GM21367 (cell line): ENCODE results near the gene C1orf21.
"Not testable (repeated sequence)": the region's sequence is repeated elsewhere in the genome, so short reads cannot be mapped to it uniquely, and the experiment has no call there.

ENCODE experiments used
- ATAC-seq: cut with Tn5 transposase; IDR thresholded peaks from one replicate; pipeline ENCODE4 v1.9.1; 2021; ENCODE audit not compliant: unreplicated experiment

Gene C1orf21

DNA sequence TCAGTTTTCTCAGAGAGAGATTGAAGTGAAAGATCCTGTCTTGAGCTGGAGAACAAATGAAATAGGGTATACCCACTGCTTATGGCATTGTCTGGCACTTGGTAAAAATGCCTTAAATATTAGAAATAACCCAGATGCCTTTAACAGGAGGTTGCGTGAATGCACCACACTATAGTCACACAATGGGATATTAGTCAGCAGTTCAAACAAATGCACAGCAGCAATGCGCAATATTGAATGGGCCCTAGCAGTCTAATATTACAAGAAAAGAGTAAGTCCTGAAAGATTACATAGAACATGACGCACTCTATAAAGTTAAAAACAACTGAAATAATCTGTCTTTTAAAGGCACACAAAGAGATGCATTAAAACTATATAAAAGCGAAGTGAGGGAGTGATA, 206.8 kb downstream of the C1orf21 start:
- ATAC-seq, result no peak

DNA sequence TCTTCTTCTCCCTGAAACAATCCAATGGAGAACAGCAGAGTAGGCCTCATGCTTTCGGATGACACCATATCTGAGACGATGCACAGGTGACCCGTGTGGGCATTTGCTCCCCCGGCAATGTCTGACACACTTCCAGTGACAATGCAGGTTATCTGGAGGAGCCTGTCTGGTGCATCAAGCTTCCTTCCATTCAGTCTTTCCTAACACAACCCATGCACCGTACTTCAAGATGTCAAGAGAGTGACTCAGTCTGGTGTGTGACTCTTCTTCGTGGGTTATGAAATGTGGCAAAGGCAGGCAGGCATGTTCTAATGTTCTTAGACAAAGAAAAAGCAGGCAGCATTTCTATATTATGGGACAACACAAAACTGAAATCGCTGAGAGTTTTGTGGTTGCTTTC, 208.8 kb downstream of the C1orf21 start:
- ATAC-seq, result no peak

DNA sequence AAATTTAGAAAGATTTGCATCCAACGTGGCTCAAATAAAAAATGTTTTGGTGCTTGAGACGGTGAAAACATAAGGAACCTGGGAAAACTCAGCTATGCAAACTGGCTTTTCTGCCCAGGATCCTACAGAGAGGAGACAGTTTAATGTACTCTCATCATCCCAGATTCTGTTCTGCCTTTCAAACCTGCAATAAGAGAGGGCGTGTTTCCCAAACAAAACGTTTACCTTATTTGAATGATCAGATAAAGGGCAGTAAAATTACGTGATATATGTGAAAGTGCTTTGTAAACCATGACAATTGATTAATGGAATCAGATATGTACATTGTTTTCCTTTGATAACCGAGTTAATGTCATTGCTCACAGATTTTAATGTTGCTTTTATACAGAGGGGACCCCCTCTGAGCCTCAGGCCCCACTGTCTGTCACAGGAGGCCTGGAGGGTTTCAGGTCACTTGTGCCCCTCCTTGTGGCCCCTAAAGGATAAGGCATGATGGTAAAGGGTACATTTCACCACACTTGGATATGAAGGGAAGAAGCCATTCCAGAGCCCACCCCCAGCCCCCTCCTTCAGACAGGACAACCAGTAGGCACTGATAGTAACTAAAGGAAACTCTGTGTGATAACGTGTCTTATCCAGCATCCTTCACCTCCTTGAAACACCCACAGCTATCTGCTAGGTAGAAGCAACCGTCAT, 210.3 kb downstream of the C1orf21 start:
- ATAC-seq, result no peak

DNA sequence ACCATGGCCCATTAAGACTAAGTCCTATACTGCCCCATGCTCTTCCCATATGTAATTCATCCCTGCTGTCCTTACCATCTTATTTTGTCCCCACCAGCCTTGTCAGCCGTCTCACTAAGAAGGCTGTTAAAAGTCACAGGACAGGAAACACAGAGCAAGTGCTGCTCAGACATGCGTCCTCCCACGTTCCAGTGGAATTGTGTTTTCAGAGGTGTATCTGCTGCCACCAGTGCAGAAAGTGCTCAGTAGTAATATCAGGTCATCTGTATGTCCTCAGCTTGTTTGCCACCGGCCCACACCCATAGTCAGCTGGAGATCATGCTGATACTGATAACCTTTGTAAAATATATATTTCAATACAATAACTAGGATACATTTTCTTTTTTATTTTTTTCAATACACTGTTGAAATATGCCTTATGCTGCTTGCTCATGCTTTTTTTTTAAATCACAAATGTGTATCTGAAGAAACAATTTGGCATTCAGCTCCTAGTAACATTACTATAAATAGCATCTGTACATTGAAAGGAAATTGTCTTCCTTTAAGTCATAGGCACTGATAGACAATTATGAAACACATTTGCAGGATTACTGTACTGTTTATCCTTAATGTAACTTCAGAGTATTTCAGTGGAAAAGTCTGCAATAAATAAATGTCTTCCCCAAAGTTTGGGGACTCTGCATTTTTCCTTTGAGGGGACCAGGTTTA, 211.0 kb downstream of the C1orf21 start:
- no peak for ATAC-seq

DNA sequence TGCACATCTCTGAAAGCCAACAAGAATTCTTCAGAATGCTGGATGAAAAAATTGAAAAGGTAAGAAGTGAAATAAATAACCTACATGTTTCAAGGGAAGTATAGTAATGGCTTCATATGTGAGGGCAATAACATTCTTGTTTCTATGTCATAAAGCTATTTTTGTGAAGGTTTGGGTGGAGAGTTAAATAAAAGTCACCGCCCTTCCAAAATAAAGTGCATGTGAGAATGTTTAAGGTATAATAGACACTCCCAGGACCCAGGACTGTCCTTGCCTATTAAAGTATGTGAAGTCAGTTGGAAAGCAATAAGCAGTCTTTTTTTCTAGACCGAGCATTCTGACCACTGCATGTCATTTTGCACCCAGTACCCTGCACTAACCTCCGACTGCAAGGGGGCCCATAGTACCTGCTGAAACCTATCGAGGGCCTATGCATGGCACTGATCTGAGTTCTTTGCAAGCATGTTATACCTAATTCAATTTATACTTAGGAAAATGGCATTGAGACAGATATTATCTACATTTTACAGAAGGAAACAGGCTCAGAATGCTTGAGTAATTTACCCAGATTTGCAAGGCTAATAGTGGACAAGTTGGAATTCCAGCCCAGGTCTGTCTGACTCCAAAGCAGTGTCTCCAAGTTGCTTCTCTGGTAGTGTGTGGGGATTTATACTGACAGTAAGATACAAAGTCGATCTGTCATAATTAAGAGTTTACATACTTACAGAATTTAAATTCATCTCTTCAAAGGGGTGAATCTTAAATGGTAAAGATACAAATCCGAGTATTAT, 211.8 kb downstream of the C1orf21 start:
- no peak for ATAC-seq

DNA sequence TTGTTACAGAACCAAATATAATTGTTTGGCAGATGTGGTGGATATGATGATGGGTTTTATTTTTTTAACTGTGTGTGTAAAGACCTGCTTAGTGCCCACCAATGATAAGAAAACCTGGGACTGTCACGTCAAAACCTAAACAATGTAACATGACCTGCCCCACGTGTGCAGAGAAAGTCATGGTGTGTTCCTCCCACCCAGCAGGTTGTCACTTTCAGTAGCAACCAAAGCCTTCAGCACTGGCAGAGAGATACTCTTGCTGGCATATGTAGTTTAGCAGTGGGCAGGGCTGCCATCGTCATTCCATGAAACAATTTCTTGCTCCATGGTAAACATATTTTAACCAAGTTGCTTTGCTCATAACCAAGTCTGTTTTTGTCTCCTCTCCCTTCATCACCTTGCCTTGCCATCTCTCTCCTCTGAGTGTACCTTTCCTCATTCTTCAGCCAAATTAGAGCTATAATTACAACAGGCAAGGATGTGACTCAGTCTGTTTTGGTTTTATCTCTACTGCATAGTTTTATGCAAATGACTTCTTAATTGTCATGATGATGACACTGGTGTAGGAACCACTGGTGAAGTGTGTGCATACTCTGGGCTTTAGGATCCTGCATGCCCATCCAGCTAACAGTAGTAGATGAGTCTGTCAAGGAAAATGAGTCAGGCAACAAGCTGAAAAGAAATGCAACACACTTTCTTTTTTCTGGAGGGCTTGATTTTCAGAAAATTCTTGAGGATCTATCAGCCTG, 217.5 kb downstream of the C1orf21 start:
- ATAC-seq, result no peak

DNA sequence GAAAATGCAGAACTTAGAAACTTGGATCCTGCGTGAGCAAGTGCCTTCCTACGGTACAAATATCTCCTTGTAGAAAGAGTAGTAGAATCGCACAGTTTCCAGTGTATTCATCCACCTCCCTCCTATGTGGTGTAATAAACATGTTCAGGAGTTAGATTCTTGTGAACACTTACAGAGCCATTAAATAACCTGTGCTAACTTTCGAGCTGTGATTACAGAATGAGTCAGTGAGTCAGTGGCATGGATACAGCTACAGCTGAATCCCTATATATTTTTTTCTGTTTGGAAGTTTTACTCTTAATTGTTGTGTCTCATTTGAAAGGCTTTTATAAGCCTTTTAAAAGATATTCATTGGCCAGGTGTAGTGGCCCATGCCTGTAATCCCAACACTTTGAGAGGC, 219.1 kb downstream of the C1orf21 start:
- no peak for ATAC-seq

DNA sequence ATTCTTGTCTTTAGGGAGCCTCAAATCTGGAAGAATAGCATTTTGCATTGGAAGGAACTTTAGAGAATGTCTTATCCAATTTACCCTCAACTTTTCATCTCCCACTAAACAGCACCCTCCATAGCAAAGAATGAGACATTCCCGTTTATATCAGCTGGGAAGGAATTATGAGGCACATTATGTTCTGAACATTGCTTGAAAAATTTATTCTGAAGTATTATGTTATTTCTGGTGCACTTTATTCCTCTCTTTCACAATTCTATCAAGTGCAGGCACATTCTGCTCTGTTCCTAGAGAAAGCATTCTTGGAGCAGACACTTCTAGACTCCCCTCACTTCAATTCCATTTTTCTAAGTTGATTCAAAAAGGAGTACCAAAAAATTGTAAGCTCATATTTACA, 220.0 kb downstream of the C1orf21 start:
- ATAC-seq, result no peak

DNA sequence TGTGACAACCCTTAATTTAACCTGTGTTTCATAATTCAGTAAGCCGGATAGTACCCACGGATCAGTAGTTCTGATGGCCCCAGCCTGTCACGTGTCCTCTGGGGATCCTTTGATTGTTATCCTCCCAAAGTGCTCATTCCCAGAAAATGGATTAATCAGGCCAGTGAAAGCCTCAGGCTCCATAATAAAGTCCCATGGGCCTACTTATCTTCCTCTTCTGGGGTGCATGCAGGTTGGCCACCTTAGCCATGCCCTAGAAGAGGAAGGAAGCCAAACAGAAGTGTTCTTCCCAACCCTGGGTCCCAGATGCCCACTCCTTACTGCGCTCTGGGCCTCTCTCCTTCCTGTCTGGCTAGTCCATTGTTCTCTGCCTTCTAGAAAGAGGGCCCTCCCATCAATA, 221.8 kb downstream of the C1orf21 start:
- ATAC-seq, result no peak

DNA sequence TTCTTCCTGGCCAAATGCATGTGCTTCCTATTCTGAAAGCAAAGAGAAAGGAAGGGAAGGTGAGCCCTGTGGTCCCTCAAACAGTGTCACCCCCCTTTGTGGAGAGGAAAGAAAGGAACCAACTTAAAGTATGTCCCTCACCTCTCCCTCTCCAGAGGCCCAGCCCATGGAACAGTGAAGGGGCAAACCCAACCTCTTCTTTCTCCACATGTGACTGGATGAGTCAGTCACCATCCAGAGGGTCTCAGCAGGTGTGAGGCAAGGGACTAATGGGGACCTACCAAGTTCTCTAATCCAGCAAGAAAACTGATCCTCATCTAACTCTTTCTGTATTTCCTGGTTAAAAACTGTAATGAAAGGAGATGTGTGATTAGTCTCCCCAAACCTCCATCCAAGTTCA, 222.2 kb downstream of the C1orf21 start:
- no peak for ATAC-seq

DNA sequence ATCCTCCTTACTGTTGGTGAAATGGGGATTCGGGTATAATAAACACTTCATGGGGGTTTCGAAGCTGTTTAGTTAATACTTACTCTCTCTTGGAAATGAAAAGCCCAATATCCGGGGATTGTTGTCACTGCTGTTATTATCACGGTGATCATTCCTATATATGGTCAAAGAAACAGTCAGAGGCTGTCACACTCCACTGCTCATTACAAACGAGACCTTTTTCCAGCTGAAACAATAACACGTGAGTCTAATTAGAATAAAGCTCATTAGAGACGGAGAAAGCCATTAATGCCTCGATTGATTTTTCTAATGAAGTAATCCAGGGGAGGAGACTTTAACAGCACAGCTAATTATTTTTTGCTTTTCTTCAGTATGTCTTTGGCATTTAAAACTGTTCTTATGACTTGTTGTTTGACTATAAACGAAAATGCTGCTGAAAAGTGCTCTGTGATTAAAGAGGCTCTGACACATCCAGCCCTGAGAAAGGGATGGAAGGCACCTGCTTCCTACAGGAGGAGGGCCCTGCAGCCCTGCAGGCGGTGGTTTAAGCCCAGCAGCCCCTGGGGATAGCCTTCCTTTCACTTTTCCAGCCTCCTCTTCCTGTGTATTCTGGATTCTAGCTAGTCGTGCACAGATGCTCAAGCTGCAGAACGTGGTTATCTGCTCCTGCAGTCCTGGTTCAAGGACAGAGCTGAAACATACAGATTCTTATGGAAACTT, 224.2 kb downstream of the C1orf21 start:
- ATAC-seq, result no peak

DNA sequence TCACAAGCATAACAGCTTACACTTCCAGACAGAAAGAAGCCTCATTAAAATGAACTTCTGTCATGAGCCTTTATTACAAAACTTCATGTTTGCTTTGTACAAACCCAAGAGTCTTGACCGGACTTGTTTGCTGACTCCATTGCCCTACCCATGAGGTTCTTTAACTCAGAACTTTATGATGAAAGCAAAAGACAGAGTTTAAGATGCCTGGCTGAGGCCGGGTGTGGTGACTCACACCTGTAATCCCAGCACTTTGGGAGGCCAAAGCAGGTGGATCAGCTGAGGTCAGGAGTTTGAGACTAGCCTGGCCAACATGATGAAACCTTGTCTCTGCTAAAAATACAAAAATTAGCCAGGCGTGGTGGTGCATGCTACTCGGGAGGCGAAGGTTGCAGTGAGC, 225.4 kb downstream of the C1orf21 start:
- ATAC-seq, result not testable (repeated sequence)

DNA sequence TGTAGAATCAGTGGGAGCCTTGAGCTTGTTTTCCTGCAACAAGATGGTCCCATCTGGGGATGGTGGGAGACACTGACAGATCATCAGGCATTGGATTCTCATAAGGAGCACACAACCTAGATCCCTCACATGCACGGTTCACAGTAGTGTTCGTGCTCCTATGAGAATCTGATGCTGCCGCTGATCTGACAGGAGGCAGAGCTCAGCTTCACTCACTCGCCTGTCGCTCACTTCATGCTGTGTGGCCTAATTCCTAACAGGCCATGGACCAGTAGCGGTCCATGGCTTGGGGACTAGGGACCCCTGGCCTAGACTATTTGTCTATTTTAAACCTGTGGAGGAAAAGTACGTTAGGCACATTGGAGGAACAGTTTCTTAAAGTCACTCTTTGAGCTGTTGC, 227.8 kb downstream of the C1orf21 start:
- no peak for ATAC-seq

DNA sequence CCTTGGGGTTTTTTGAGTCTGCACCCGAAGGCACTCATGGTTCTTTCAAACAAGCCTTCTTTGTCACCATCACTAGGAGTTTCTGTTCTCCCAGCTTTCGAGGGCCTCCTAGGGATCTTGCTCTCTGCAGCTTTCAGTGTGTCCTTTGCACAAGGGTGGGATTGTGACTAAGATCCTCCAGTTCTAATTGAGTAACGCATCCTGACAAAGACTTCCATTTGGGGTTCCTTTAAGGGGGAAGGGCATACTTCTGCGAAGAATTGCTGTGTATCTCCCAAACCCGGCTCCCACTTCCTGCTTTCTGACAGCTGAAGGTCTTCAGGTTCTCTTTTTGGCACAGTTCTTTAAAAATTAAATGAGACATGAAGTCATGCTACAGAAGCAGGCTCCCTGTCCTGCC, 228.5 kb downstream of the C1orf21 start:
- ATAC-seq, result no peak

DNA sequence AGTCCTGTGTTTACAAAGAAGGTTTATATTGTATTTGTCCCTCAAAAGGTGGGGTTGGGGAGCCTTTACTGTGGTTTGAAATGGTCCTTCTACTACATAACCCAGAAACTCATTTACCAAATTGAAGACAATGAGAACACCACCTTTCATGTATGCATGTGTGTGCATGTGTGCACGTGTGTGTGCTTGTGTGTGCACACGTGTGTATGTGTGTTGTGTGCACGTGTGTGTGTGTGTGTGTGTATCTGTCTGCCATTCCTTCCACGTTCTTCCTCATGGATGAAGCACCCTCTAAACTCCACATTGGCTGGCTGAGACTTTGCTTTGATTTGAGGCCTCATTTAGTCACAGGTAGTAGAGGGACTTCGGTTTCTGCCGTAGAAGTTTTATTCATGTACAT, 229.7 kb downstream of the C1orf21 start:
- ATAC-seq, result no peak

DNA sequence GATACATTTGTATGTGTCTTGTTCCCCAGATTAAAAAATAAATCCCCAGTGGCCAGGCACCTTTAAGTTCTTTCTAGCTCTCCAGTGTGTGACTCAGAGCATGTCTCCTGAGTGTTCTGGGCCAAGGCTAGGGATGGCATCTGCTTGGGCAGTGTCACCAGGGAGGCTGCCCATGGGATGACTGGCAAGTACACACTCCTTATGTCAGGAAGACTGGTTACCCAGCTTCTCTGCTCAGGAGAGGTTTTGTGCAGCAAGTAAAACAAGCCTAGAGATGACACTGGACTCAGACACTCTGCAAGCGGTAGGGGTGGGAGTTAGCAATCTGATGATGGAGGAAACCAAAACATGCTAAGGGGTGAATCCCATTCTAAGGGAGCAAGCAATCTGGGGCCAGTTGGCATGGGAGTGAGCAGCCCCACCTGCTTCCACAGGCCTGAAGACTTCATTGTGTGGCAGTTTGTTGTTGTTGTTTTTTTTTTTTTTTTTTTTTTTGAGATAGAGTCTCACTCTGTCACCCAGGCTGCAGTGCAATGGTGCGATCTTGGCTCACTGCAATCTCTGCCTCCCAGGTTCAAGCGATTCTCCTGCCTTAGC, 230.7 kb downstream of the C1orf21 start:
- ATAC-seq, result no peak

DNA sequence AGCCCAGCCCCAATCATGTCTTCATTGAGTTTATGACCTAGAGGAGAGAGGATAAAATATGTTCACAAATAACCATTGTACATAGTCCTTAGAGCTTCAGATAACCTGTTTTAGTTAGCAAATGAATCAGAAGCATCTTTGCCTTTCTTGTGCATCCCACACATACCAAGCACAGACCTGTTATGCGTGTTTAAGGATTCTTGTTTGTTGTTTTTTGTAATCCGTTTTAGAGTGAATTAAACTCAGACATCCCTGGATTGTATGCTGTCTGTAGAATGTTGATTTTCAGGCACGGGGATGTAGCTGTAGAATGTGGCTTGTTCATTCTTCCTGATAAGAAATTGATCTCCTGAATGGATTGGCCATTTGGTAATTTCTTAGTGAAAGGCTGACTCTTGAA, 232.0 kb downstream of the C1orf21 start:
- no peak for ATAC-seq

DNA sequence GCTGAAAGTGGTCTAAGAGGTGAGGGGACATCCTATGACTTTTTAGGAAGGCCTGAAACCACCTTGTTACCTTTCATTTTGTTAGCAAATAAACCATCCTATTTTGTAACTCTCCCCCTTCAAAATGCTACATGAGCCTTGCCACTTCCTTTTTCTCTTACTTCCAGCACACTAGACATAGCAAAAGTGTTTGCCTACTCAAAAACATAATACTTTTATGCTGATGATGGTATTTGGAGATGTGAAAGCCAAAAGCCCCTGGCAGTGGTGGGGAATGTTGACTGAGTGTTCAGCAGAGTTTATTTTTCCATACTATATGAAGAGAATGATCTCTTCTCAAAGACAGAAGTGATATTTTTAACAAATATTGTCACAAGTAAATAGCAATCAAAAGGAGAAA, 233.6 kb downstream of the C1orf21 start:
- no peak for ATAC-seq

DNA sequence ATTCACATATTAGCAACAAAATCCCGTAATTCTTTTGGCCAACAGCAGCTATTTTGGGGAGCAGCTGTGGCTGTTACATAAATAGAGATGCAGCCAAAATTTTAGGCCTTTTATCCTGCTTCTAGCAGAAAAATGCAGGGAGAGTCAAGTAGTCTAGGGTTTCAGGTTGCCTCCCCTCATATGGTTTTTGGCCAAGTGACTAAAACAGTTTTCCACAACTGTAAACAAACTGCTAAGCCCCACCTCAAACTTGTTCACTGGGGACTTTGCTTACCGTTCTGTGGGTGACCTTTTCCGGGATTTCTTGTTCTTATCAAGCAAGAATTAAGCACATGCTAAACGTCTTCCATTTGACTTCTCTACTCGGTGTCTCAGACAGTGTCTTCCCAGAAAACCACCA, 234.4 kb downstream of the C1orf21 start:
- ATAC-seq, result no peak

DNA sequence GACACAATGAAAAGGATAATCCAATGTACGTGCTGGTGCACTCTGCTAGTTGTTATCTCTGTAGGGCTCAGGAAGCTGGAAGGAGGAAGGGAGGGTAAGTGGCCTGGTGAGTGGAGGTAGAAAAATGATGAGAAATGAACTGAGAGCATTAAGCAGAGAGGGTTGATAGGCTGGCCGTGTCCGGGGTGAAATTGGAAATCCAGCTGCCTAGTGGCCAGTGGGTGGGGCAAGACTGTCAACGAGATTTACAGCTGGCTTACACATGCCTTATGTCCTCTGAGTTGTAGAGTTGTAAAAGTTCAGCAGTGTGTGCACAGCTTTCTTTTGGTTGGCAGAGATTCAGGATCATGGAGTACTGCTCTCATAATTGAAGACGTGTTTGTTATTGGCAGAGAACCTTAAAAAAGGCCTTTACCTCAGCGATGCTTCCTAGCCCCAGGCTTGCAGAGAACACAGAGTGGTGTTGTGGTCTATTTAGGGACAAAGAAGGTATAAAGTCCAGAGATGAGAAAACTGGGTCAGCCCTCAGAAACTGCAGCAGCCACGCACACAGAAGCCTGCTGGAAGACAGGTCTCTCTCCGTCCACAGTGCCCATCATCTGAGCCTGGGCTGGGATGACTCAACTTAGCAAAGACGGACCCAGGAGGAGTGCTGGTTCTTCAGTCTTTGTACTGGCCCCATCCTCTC, 235.5 kb downstream of the C1orf21 start:
- no peak for ATAC-seq
